Coronary artery (tissue), 2 donors: ENCODE data around the gene SPATA16.

ENCODE experiments used
- DNase-seq: peaks from one replicate; pipeline ENCODE4 v3.0.0-alpha.2; 2017; ENCODE audit warnings: low spot score
- H3K27ac ChIP-seq, 2 donors: fragments of 200-600 bp; sonication (generic); one replicate each; pipeline ENCODE4 v1.5.1; 2016 to 2019
- H3K4me3 ChIP-seq: fragments of 200-600 bp; sonication (generic); 2 replicates; pipeline ENCODE4 v1.5.1; 2016; ENCODE audit warnings: mild to moderate bottlenecking, moderate library complexity
- CTCF ChIP-seq: fragments of 200-600 bp; sonication (generic); IDR thresholded peaks from one replicate; pipeline ENCODE4 v1.5.1; 2019; ENCODE audit warnings: antibody characterized with exemption

SPATA16 gene

GRCh38 chr3:173064631-173065030, 76.4 kb downstream of the SPATA16 start:
- Histone ChIP-seq H3K27ac (no peak overlapping the region), H3K4me3 (no peak overlapping the region)
- no peak for DNase-seq
- TF ChIP-seq CTCF: no peak

GRCh38 chr3:173058229-173058628, 82.8 kb downstream of the SPATA16 start:
- Histone ChIP-seq H3K27ac (no peak overlapping the region), H3K4me3 (no peak overlapping the region)
- no peak for TF ChIP-seq CTCF
- DNase-seq: no peak

GRCh38 chr3:173055228-173055933, 85.7 kb downstream of the SPATA16 start:
- Histone ChIP-seq H3K4me3 (no peak overlapping the region), H3K27ac (no peak overlapping the region)
- no peak for TF ChIP-seq CTCF
- no peak for DNase-seq

- TF ChIP-seq CTCF: no peak
- Histone ChIP-seq H3K4me3 (no peak overlapping the region), H3K27ac (no peak overlapping the region)
- DNase-seq: no peak
Measured at GRCh38 chr3:173049360-173049759, 91.7 kb downstream of the SPATA16 start.

GRCh38 chr3:173045770-173046382, 95.2 kb downstream of the SPATA16 start:
- DNase-seq: no peak
- no peak for TF ChIP-seq CTCF
- Histone ChIP-seq H3K27ac (no peak overlapping the region), H3K4me3 (no peak overlapping the region)

GRCh38 chr3:173044998-173045397, 96.0 kb downstream of the SPATA16 start:
- no peak overlapping the region for H3K27ac ChIP-seq
- DNase-seq: no peak
- TF ChIP-seq CTCF: no peak
- no peak overlapping the region for H3K4me3 ChIP-seq

GRCh38 chr3:173043757-173044156, 97.3 kb downstream of the SPATA16 start:
- TF ChIP-seq CTCF: no peak
- Histone ChIP-seq H3K27ac (no peak overlapping the region), H3K4me3 (no peak overlapping the region)
- DNase-seq: no peak
